DOHH2 (cell line): ENCODE measurements around the gene PIP4K2B.

ENCODE experiments used
- H3F3A ChIP-seq: fragments of 200-600 bp; sonication (generic), shearing (Covaris generic); 2 replicates; pipeline ENCODE4 v1.6.0; 2016; ENCODE audit warnings: antibody characterized with exemption, mild to moderate bottlenecking; ENCODE audit not compliant: control insufficient read depth, insufficient read depth
- H3K27ac ChIP-seq: fragments of 200-600 bp; sonication (generic); 2 replicates; pipeline ENCODE4 v1.5.1; 2014; ENCODE audit warnings: low read depth, mild to moderate bottlenecking, low read length, moderate library complexity
- H3K27me3 ChIP-seq: fragments of 200-600 bp; sonication (generic); 2 replicates; pipeline ENCODE4 v1.6.1; 2014; ENCODE audit warnings: mild to moderate bottlenecking, low read length, mixed read lengths; ENCODE audit not compliant: control insufficient read depth
- H3K36me3 ChIP-seq: fragments of 200-600 bp; sonication (generic); 2 replicates; pipeline ENCODE4 v1.6.1; 2014; ENCODE audit warnings: mild to moderate bottlenecking, low read length, moderate library complexity, mixed read lengths; ENCODE audit not compliant: control insufficient read depth
- H3K4me1 ChIP-seq: fragments of 200-600 bp; sonication (generic); 2 replicates; pipeline ENCODE4 v1.6.1; 2014; ENCODE audit warnings: mild to moderate bottlenecking, low read length, mixed read lengths; ENCODE audit not compliant: control insufficient read depth
- H3K4me2 ChIP-seq: fragments of 200-600 bp; sonication (generic); 2 replicates; pipeline ENCODE4 v1.6.0; 2014; ENCODE audit warnings: mild to moderate bottlenecking, low read length, moderate library complexity
- H3K4me3 ChIP-seq: fragments of 200-600 bp; sonication (generic); 2 replicates; pipeline ENCODE4 v1.5.1; 2014; ENCODE audit warnings: mild to moderate bottlenecking, low read length, mixed read lengths
- H3K79me2 ChIP-seq: fragments of 200-600 bp; sonication (generic); 2 replicates; pipeline ENCODE4 v1.6.1; 2014; ENCODE audit warnings: mild to moderate bottlenecking, low read length, mixed read lengths; ENCODE audit not compliant: control insufficient read depth
- H3K9me2 ChIP-seq: fragments of 200-600 bp; sonication (generic); replicated peaks from 2 replicates; pipeline ENCODE4 v1.6.1; 2014; ENCODE audit warnings: mild to moderate bottlenecking, low read length, mixed read lengths; ENCODE audit not compliant: control insufficient read depth
- H3K9me3 ChIP-seq: fragments of 200-600 bp; sonication (generic); 2 replicates; pipeline ENCODE4 v1.6.1; 2014; ENCODE audit warnings: antibody characterized with exemption, low read length, mixed read lengths; ENCODE audit not compliant: control insufficient read depth, insufficient read depth
- H4K20me1 ChIP-seq: fragments of 200-600 bp; sonication (generic); 2 replicates; pipeline ENCODE4 v1.6.0; 2014; ENCODE audit warnings: low read depth, mild to moderate bottlenecking, antibody characterized with exemption, low read length, moderate library complexity; ENCODE audit not compliant: control insufficient read depth, insufficient read depth
- CTCF ChIP-seq: fragments of 200-600 bp; sonication (generic); IDR thresholded peaks from one replicate; pipeline ENCODE4 v1.5.1; 2014; ENCODE audit warnings: antibody characterized with exemption, mild to moderate bottlenecking, low read depth, low read length; ENCODE audit not compliant: poor library complexity, severe bottlenecking
- EZH2phosphoT487 ChIP-seq: fragments of 200-600 bp; sonication (generic); IDR thresholded peaks from 2 replicates; pipeline ENCODE4 v1.6.1; 2017; ENCODE audit warnings: borderline replicate concordance, mild to moderate bottlenecking, antibody characterized with exemption, low read length, moderate library complexity, mixed read lengths

The PIP4K2B gene

GRCh38 chr17:38752308-38753070 lies 46.9 kb downstream of the PIP4K2B start, which contains the start of gene PSMB3:
PSMB3 (plus strand) TSS chr17:38752741; CDS start chr17:38752827, 86 bp downstream.
- Histone ChIP-seq H3K4me3 (peak within 1 kb of the TSS; percentile 91), H3K9me2 (no peaks in the 10 kb centered on the region), H3K79me2 (peaks cover 33% of the 10 kb centered on the region), H3F3A (peaks cover 14% of the 10 kb centered on the region; the same call in 1 of the 2 replicates), H3K4me2 (peak within 1 kb of the TSS; percentile 73), H3K27ac (peak within 1 kb of the TSS; percentile 81), H3K36me3 (peaks cover 39% of the 10 kb centered on the region), H3K9me3 (no peaks in the 10 kb centered on the region), H3K27me3 (peaks cover 20% of the 10 kb centered on the region), H3K4me1 (peaks cover 44% of the 10 kb centered on the region), H4K20me1 (no peaks in the 10 kb centered on the region; the same call in 1 of the 2 replicates)
- TF ChIP-seq EZH2phosphoT487 (no peak), CTCF (peak; percentile 8)

GRCh38 chr17:38751808-38752307 lies 47.5 kb downstream of the PIP4K2B start:
- Histone ChIP-seq H3K4me1 (peaks cover 49% of the 10 kb centered on the region), H3K79me2 (peaks cover 33% of the 10 kb centered on the region), H3F3A (peaks cover 14% of the 10 kb centered on the region), H3K9me2 (no peaks in the 10 kb centered on the region), H3K4me2 (peak overlapping the region; percentile 73), H3K27ac (peak overlapping the region; percentile 81), H3K27me3 (peaks cover 20% of the 10 kb centered on the region), H3K36me3 (peaks cover 32% of the 10 kb centered on the region), H4K20me1 (no peaks in the 10 kb centered on the region; the same call in 1 of the 2 replicates), H3K9me3 (no peaks in the 10 kb centered on the region), H3K4me3 (peak overlapping the region; percentile 91)
- TF ChIP-seq CTCF (no peak), EZH2phosphoT487 (no peak)

GRCh38 chr17:38751144-38751807 lies 48.1 kb downstream of the PIP4K2B start:
- Histone ChIP-seq H3K27ac (peak overlapping the region; percentile 23), H4K20me1 (no peaks in the 10 kb centered on the region; the same call in 1 of the 2 replicates)

More at GRCh38 chr17:38751144-38751807, 48.1 kb downstream of the PIP4K2B start:
- H3K4me3 ChIP-seq: peak overlapping the region; percentile 91
- H3F3A ChIP-seq: peaks cover 19% of the 10 kb centered on the region
- peaks cover 33% of the 10 kb centered on the region for H3K79me2 ChIP-seq
- no peaks in the 10 kb centered on the region for H3K9me2 ChIP-seq
- peaks cover 55% of the 10 kb centered on the region for H3K4me1 ChIP-seq
- no peaks in the 10 kb centered on the region for H3K9me3 ChIP-seq
- TF ChIP-seq CTCF (no peak), EZH2phosphoT487 (no peak)
- H3K36me3 ChIP-seq: peaks cover 29% of the 10 kb centered on the region
- H3K27me3 ChIP-seq: peaks cover 20% of the 10 kb centered on the region
- peak overlapping the region; percentile 73 for H3K4me2 ChIP-seq
